ENCODE results near the gene MPP1.
"Not testable (repeated sequence)": the region's sequence is repeated elsewhere in the genome, so short reads cannot be mapped to it uniquely, and the experiment has no call there.

MPP1 gene

GRCh38 chrX:154804957-154805695 is at the start of gene MPP1:
MPP1 (minus strand) TSS chrX:154805485; CDS start chrX:154805373, 112 bp downstream.
- peak; percentile 73 for DNase-seq (ENCODE audit: low spot score)

- no peak for DNase-seq (ENCODE audit: low spot score)
Observed at GRCh38 chrX:154850957-154851611, 45.8 kb upstream of the MPP1 start.

DNA sequence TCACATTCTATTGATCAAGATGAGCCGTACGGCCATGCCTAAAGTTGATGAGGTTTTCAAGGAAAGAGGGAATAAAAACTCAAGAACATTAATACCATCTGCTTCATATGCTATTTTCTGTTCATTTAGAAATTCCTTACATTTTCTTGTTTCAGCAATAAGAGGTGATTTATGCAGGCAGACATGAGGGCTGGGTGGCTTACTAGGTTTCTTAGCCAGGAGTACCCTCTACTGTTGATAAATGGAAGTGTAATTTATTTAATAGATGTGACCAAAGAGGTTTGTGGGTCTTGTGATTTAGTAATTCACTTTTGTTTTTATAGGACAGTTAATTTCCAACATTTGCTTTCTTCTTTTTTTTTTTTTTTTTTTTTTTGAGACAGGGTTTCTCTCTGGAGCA is 35.6 kb upstream of the MPP1 start:
- DNase-seq (ENCODE audit: low spot score) = peak; percentile 28

- DNase-seq (ENCODE audit: low spot score) = no peak
Observed at GRCh38 chrX:154836163-154836562, 30.9 kb upstream of the MPP1 start.

DNA sequence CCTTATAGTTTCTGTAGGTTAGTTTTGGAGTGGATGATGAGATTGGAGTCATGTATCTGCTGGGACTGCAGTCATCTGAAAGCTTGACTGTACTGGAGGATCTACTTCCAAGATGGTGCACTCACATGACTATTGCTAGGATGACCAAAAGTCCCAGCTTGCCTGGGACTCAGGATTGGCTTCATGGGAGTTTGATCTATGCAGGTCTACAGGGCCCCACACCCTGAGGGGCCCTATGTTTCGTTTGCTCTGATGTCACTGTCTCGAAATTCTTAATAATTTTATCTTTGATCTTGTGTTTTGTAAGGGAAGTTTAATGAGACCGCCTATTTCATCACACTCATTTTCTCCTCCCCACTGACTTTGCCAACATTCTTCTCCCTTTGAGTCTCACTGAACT is 29.3 kb upstream of the MPP1 start, which contains the start of gene SMIM9:
Gene SMIM9, minus strand, starts transcription at position 101 of the 400 bp plus-strand sequence. CDS start 3,806 bp downstream, outside the sequence.
- DNase-seq (ENCODE audit: low spot score) = no peak

GRCh38 chrX:154833746-154834274 is 28.5 kb upstream of the MPP1 start:
- DNase-seq (ENCODE audit: low spot score) = no peak

- no peak for DNase-seq (ENCODE audit: low spot score)
Observed at GRCh38 chrX:154829926-154830442, 24.7 kb upstream of the MPP1 start.

DNA sequence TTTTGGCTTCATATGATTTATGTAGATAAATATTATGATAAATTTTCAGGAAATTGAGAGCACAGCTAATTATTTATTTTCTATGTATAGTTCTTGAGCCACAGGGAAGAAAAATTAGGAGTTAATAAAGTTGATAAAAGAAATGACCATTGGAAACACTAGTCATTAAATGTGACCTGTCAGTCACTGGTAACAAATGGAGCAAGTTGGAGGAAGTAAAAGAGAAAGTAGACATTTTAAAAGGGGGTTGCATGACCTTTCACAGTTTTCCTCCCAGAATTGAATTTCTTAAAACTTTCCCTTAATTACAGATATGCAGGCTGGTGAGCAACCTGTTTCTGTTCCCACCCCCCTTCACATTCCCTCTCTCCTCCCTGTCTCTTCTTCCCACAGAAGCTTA is 23.8 kb upstream of the MPP1 start:
- no peak for DNase-seq (ENCODE audit: low spot score)

GRCh38 chrX:154828016-154828408 is 22.7 kb upstream of the MPP1 start:
- DNase-seq (ENCODE audit: low spot score) = no peak

DNA sequence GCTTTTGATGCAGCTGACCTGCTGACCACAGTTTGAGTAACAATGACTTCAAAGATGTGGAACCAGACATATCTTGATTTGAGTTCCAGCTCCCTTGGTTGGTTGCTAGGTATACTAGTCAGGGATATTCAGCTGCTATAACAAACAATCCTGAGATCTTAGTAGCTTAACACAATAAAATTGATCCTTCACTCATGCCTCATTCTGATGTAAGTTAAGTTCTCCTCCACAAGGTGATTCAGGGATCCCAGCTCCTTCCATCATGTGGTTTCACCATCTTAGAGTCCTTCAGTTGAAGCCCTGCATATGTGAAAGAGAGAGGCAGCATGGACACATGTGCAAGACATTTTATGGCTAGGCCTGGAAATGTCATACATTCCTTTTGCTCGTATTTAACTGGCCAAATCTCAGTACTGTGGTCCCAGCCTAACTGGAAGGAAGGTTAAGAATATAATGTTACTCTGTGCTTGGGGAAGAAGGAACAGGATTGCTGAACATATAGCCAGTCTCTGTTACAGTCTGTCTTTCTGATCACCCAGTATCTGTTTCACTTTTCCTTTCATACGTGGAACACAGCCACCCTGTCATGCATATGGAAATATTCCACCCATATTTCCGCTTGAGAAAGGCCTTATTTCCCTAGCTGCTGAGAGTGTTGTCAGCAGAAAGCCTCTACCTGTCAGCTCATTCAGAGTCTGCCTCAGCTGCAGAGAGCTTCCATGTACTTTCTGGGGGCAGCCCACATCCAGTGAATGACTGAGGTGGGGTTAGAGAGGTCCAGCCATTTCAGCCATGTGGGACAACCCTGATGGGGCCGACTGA is 22.1 kb upstream of the MPP1 start:
- DNase-seq (ENCODE audit: low spot score) = no peak

DNA sequence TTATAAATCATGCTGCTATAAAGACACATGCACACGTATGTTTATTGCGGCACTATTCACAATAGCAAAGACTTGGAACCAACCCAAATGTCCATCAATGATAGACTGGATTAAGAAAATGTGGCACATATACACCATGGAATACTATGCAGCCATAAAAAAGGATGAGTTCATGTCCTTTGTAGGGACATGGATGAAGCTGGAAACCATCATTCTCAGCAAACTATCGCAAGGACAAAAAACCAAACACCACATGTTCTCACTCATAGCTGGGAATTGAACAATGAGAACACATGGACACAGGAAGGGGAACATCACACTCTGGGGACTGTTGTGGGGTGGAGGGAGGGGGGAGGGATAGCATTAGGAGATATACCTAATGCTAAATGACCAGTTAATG is 20.3 kb upstream of the MPP1 start:
- DNase-seq (ENCODE audit: low spot score) = not testable (repeated sequence)

- no peak for DNase-seq (ENCODE audit: low spot score)
Observed at GRCh38 chrX:154824638-154825037, 19.4 kb upstream of the MPP1 start.

DNA sequence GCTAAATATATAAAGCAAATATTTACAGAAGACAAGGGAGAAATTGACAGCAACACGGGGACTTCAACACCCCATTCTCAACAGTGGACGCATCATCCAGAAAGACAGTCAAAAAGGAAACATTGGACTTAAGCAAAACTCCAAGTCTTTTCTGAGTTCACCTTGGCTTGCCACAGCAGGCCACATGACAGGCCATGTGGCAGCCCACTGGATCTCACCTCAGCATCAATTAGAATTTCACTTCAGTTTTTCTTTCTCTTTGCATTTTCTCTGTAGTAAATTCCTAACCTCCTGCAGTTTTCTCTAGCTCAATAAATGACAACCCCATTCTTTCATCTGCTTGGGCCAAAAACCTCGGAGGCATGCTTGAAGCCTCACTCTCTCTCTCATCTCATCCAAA is 16.7 kb upstream of the MPP1 start:
- DNase-seq (ENCODE audit: low spot score) = no peak

DNA sequence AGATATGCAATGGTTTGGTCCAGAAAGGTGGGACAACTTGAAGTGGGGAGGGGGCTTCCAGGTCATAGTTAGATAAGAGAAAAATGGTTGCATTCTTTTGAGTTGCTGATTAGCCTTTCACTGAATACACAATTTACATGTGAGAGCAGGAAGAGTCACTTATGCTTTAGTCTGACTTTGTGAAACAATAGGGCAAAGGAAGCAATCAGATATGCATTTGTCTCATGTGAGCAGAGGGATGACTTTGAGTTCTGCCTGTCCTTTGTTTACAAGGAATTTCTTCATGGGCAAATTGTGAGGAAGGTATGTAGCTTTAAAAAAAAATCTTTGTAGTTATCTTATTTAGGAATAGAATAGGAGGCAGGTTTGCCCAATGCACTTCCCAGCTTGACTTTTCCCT is 16.2 kb upstream of the MPP1 start:
- DNase-seq (ENCODE audit: low spot score) = no peak

DNA sequence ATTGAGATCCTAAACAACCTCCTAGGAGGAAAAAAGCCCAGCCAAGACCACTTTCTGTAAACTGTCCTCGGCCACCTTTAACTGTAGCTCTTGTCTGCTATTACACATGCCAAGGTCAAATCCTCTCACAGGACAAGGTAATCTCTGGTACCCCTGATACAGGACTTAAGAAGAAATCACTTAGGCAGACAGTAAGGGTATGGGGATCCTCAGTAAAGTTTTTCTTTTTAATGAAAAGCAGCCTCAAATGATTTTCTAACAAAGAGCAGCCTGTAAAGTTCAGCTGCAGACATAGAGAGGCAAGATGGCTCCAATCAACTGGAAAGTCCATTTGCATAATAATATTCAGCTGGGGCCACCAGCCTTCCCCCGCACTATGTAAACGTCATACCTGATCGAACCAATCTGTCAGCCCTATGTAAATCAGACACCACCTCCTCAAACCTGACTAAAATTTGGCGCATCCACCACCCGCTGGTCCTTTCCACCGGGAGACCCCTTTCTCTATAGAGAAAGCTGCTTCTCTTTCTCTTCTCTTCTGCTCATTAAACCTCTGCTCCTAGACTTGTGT is 14.6 kb upstream of the MPP1 start:
- DNase-seq (ENCODE audit: low spot score) = no peak

DNA sequence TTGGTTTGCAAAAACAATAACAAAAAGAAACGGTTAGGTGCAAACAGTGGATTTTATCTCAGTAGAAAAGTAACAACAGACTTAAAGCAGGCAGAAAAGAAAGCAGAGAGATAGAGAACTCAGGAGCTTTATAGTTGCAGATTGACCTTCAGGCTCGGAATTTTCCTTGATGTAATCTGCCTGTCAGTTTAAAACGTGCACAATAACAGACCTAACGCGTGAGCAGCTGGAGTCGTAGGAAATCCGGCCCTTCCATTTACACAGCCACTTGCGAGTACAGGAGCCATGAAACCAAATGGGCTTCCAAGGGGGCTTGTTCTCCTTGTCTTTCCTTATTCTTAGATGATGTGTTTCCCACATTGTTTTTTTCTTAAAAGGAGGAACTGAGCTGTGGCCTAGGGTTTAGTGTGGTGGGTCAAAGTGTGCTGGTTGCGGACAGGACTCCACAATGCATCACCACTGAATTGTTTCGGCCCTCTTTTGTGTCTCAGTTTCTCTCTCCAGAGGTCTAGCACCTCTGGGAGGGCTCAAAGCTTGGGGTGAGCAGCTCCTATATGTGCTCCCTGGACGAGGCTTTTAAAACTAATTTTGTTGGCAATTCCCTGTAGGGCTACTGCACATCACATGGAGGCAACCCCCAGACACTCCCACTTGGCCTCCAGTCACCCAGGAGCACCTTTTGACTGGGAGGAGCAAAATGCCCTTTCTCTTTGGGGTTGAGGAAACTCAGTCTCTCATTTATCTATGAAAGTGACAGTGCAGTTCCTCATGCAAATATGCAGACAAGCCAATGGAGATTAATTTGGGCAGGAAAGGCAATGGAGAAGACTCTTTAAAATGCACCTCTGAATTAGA is 13.9 kb upstream of the MPP1 start:
- DNase-seq (ENCODE audit: low spot score) = no peak

- DNase-seq (ENCODE audit: low spot score) = not testable (repeated sequence)
Observed at GRCh38 chrX:154817048-154817618, 11.8 kb upstream of the MPP1 start.

DNA sequence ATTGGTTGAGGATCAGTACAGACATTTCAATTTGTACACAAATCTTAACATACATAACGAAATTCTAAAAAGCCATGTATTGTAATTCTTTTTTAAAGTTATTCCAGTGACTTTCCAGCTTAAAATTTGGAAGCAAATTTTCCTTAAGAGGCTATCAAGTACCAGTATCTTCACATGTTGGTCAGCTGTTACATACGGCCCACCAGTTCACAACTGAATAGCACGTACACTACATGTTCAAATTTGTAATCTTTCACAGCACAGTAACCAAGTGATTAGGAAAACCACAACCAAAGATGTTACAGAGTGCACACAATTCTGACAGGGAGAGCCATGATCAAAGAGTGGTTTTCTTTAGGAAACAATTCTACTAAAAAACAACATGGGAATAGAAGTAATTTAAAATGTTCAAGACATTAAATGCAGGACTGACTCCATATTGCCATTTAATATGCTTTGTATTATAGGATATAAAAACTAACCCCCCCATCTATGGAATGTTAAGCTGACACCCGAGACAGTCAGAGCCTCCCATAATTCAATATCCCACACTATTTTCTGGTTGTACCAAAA is 11.1 kb upstream of the MPP1 start:
- not testable (repeated sequence) for DNase-seq (ENCODE audit: low spot score)

DNA sequence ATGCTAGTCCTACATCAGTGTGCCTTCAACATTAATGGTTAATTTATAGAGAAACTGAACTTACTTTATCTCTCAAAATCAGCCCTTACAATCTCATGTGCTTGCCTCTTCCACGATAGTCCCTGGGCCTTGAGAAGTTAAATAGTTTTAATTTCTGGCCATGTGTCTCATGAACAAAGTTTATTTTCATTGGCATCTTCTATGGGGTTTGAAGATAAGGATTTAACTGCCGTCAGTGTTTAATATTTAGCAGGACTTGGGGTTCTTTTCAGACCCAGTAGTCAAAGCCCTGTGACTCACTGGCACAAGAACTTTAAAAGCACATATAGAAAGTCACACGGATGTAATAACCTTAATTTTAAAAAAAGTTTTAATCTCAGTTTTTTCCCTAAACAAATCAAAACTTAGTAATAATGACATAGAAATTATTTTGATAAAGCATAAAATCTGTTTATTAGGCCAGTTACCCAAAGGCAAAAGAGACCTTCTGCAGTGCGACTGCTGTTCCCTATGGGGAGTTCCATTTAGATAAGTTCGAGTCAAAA is 10.1 kb upstream of the MPP1 start:
- no peak for DNase-seq (ENCODE audit: low spot score)

DNA sequence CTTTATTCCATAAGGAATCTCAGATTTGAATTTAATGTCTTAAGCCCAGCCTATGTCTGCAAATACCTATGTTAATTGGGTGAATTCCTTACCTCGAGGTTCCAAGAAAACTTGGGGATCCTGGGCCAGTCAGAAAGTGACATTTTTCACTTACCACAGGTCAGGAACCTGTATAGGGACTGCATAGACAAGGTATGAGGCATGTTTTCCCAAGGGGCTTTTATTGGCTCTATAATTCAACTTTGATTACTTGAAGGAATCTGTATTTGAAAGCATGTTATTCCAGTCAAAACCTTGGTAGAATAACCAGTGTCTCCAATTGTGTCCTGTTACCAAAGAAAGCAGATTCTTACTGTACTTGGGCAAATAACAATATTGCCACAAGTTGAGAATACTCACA is 8.5 kb upstream of the MPP1 start:
- DNase-seq (ENCODE audit: low spot score) = no peak

Data from HuH-7 (cell line).